Measurements from ENCODE around the gene SAPCD1.

The SAPCD1 gene

GRCh38 chr6:31762356-31762755 lies at the start of gene SAPCD1:
SAPCD1 (plus strand) TSS chr6:31762656; CDS start chr6:31763055, 399 bp downstream.
- DNase-seq, result no peak

- DNase-seq, result no peak
These were observed 49.0 kb upstream of the SAPCD1 start for GRCh38 chr6:31713465-31713864.

- peak in 2 of 3 experiments; percentile 91 to 96 for DNase-seq
These were observed 48.3 kb upstream of the SAPCD1 start for GRCh38 chr6:31713991-31714684.

DNA sequence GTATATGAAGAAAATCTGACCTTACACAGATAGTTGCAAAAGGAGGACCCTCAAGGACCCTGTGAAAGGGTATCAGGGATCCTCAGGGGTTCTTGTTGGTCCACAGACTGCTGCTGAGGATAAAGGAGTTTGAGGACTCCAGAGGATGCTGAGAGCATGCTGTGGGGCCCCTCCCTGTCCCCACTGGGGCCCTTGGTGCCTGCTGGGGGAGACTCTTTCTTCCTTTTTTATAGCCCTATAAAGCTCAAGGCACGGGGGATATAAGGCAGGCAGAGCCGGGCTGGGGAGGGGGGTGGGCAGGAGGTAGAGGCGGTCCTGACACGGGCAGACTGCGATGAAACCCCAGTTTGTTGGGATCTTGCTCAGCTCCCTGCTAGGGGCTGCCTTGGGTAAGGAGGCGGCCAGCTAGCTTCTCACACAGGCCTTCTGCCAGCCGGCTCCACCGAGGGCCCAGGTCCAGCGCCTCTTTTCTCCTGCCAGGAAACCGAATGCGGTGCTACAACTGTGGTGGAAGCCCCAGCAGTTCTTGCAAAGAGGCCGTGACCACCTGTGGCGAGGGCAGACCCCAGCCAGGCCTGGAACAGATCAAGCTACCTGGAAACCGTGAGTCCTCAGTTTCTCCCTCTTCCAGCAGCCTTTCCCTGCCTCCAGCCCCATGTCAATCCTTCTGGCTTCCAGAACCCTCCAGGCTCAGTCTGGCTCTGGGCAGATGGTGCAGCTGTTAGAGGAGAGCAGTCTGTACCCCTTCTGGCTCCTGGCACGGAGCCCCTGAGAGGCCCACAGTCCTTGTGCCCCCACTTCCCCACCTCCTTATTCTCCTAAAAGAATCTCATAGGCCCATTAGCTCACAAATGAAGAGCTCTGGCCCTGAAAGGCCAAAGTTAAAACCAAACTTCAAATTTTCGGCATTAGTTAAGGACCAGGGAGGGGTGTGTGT lies 47.2 kb upstream of the SAPCD1 start, which contains the start of gene LY6G6D:
Gene LY6G6D, plus strand, starts transcription at position 327 of the 937 bp plus-strand sequence. Its CDS starts 8 bp downstream, at position 335.
- DNase-seq, result no peak

- peak in 2 of 3 experiments; percentile 38 to 56 for DNase-seq
These were observed 44.8 kb upstream of the SAPCD1 start for GRCh38 chr6:31717499-31718222.

DNA sequence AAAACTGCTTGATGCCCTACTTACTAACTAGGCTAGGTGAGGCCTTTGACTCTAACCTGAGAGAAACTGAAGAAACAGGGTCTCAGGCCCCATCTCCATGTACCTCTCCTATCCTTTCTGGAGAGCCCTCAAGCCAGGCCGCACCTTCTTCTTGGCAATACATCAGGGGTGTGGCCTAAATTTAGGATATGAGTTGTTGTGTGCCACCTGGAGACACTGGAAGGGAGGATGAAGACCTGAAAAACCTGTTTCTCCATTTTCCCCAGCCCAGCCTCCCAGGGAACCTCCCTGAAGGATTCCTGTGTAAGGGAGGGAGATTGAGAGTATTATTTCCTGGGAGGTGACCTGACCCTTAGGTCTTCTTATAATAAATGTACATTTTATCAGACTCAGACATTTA lies 44.2 kb upstream of the SAPCD1 start:
- DNase-seq, result peak in 2 of 3 experiments; percentile 64 to 86

- DNase-seq, result no peak
These were observed 43.5 kb upstream of the SAPCD1 start for GRCh38 chr6:31719001-31719400.

DNA sequence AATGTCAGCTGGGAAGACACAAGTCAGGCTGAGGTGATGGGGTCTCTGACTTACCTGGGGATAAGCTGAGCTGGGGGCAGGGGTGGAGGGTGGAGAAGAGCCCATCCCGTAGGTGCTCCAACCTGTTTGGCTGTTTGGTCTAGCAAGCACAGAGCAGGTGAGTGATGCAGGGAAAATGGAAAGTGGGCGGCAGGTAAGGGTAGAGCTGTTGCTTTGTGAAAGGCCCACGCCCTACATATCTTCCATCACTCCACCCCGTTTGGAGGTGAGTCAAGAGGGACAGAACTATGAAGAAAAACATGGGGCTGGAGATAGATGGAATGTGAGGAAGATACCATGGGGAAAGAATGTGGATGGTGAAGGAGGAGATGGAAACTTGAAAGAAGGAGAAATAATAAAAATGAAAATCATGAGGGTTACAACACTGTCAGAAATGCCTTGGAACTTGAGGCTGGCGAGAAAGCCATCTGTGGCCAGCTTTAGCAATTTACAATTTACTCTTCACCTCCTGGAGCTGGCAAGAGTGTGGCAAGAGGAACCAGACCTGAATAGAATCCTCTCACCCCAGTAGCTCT lies 42.2 kb upstream of the SAPCD1 start:
- DNase-seq, result no peak

DNA sequence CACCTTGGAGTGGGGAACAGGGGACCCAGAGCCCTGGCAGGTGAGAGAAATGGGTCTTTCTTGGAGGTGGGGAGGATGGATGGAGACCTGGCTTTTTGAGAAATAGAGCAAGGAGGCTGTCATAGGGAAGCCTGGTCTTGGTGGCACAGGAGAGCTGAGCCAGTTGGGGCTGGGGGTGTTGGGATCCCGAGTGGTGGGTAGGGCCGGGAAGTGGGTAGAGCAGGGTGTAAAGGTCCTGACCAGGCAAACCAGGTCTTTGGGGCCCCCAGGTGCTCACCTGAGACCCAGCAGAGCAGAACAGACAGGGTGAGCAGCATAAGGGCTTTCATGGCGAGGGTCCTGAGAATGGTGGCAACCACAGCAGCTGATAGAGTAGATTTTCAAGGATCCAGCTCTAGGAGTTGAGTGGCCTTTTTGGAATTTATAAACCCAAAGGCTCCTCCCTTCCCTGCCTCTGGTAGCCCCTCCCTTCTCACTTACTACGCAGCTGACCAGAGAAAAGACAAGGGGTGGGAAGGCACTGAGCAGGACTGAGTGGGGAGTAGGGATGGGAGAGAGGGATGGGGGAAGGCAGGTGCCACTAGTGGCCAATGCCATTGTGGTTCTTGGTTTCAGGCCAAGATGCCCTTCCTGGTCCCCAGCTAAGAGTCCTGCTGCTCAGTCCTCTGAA lies 41.0 kb upstream of the SAPCD1 start, which contains the start of gene LY6G6C:
Gene LY6G6C, minus strand, starts transcription at position 396 of the 670 bp plus-strand sequence. Its CDS starts 67 bp downstream, at position 329.
- DNase-seq, result no peak

GRCh38 chr6:31722173-31722572 lies 40.3 kb upstream of the SAPCD1 start:
- DNase-seq, result no peak

- DNase-seq, result no peak
These were observed 39.0 kb upstream of the SAPCD1 start, which contains the start of gene MPIG6B for GRCh38 chr6:31723245-31723979. MPIG6B (plus strand) TSS chr6:31723373; CDS start chr6:31723384, 11 bp downstream.

GRCh38 chr6:31723980-31724691 lies 38.3 kb upstream of the SAPCD1 start:
- DNase-seq, result no peak

DNA sequence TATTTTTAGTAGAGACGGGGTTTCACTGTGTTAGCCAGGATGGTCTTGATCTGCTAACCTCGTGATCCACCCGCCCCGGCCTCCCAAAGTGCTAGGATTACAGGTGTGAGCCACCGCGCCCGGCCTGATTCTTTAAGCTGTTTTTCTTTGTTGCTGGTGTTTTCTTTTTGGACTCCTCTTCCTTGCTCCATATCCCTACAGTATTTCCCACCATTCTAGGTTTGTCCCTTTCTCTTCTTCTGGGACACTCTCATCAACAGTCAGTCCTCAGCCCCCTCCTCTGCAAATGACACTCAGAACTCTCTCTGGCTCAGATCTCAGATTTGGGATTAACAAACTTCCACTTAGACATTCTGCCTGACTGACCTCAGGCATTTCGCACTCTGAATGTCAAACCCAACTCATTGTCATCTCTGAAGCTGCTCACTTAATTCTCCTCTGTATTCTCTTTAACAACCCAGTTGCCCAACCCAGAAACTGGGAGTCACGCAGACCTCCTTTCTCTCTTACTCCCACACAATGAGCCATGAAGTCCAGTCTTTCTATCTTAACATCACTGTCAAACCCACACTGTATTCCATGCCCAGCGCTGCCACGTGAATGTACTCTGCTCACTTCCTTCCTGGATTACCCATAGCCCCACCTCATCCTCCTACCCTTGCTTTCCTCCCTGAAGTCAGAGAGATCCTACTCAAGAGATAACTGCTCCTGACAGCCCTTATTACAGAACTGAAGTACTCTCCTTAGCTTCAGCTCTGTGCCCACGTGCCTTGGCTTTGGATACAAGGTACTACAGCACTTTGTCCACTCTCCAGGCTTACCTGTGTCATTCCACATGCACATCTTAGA lies 36.7 kb upstream of the SAPCD1 start:
- DNase-seq, result no peak

- DNase-seq, result no peak
These were observed 35.3 kb upstream of the SAPCD1 start for GRCh38 chr6:31727034-31727716.

GRCh38 chr6:31727717-31728671 lies 34.5 kb upstream of the SAPCD1 start:
- no peak for DNase-seq

- no peak for DNase-seq
These were observed 33.5 kb upstream of the SAPCD1 start, which contains the start of gene DDAH2 for GRCh38 chr6:31728767-31729514. DDAH2 (minus strand) TSS chr6:31729299; CDS start chr6:31729161, 138 bp downstream.
